ENCODE results near the gene SLC6A15. TPM values are rescaled to one million over a fixed set of nuclear protein-coding genes. Genes with fewer than 3 reads are reported as not detected.

SLC6A15 gene
- not detected for polyA plus RNA-seq

- H3K4me3 Mint-ChIP-seq = no peak within 1 kb of the TSS
- H3K9me3 Mint-ChIP-seq = peaks cover 0 to 26% (median 7%) of the 10 kb centered on the region in 6 donors
- peaks cover 5 to 7% (median 5%) of the 10 kb centered on the region in 3 donors for H3K27me3 Mint-ChIP-seq (ENCODE audit: low read depth in 3 of 3)
- no peaks in the 10 kb centered on the region for H3K4me1 Mint-ChIP-seq
- no peak for DNase-seq
- no peak within 1 kb of the TSS for H3K27ac Mint-ChIP-seq
- peaks cover 0 to 4% (median 3%) of the 10 kb centered on the region in 3 donors for H3K36me3 Mint-ChIP-seq
Measured at GRCh38 chr12:84912198-84913128, at the start of gene SLC6A15. TSS of gene SLC6A15 (minus strand) at chr12:84912799. CDS start at chr12:84892120, 20,679 bp downstream.

GRCh38 chr12:84960918-84961317 lies 48.3 kb upstream of the SLC6A15 start:
- DNase-seq = no peak
- Mint-ChIP-seq H3K27ac (no peak overlapping the region), H3K4me3 (no peak overlapping the region), H3K27me3 (ENCODE audit: low read depth in 3 of 3) (no peaks in the 10 kb centered on the region), H3K4me1 (no peaks in the 10 kb centered on the region), H3K9me3 (peaks cover 2 to 25% (median 7%) of the 10 kb centered on the region in 6 donors), H3K36me3 (no peaks in the 10 kb centered on the region)

GRCh38 chr12:84955298-84955697 lies 42.7 kb upstream of the SLC6A15 start:
- Mint-ChIP-seq H3K27ac (no peak overlapping the region), H3K4me1 (no peaks in the 10 kb centered on the region), H3K36me3 (no peaks in the 10 kb centered on the region), H3K4me3 (no peak overlapping the region), H3K27me3 (ENCODE audit: low read depth in 3 of 3) (no peaks in the 10 kb centered on the region), H3K9me3 (peaks cover 0 to 9% (median 3%) of the 10 kb centered on the region in 6 donors)
- DNase-seq = no peak

GRCh38 chr12:84954415-84954814 lies 41.8 kb upstream of the SLC6A15 start:
- no peak overlapping the region for H3K27ac Mint-ChIP-seq
- H3K4me1 Mint-ChIP-seq = no peaks in the 10 kb centered on the region
- H3K4me3 Mint-ChIP-seq = no peak overlapping the region
- H3K36me3 Mint-ChIP-seq = no peaks in the 10 kb centered on the region
- no peaks in the 10 kb centered on the region for H3K27me3 Mint-ChIP-seq (ENCODE audit: low read depth in 3 of 3)
- peaks cover 2 to 8% (median 6%) of the 10 kb centered on the region in 6 donors for H3K9me3 Mint-ChIP-seq
- no peak for DNase-seq

DNA sequence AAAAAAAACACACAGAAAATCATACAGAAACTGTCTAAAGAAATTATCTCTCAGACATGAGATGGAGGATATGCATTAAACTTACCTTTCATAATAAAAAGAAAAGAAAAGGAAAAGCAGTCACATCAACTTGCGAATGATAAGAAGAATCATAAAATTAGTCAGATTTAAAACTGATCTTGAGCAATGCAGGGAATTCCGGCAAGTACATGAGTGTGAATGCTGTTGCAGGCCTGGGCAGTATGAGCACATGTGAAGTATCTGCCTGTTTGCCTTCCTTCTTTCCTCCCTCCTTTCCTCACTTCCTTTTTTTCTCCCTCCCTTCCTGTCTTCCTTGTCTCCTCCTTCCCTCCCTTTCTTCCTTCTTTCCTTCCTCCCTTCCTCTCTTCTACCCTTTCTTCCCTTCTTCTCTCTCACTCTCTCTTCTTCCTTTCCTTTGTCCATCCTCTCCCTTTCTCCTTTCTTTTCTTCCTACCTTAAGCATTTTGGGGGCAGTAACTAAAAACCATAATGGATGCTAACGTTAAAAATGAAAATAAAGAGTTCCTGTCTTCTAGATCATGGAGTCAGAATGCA lies 38.5 kb upstream of the SLC6A15 start:
- no peaks in the 10 kb centered on the region for H3K36me3 Mint-ChIP-seq
- no peak overlapping the region for H3K27ac Mint-ChIP-seq
- H3K4me1 Mint-ChIP-seq = no peaks in the 10 kb centered on the region
- H3K4me3 Mint-ChIP-seq = no peak overlapping the region
- H3K27me3 Mint-ChIP-seq (ENCODE audit: low read depth in 3 of 3) = peaks cover 0 to 1% (median 0%) of the 10 kb centered on the region in 3 donors
- DNase-seq = no peak
- H3K9me3 Mint-ChIP-seq = peaks cover 2 to 12% (median 8%) of the 10 kb centered on the region in 6 donors

GRCh38 chr12:84946753-84947152 lies 34.2 kb upstream of the SLC6A15 start:
- Mint-ChIP-seq H3K27me3 (ENCODE audit: low read depth in 3 of 3) (peaks cover 0 to 1% (median 1%) of the 10 kb centered on the region in 3 donors), H3K27ac (no peak overlapping the region), H3K9me3 (peaks cover 1 to 14% (median 8%) of the 10 kb centered on the region in 6 donors), H3K36me3 (no peaks in the 10 kb centered on the region), H3K4me3 (no peak overlapping the region), H3K4me1 (no peaks in the 10 kb centered on the region)
- no peak for DNase-seq

- no peaks in the 10 kb centered on the region for H3K4me1 Mint-ChIP-seq
- H3K4me3 Mint-ChIP-seq = no peak overlapping the region
- H3K27me3 Mint-ChIP-seq (ENCODE audit: low read depth in 3 of 3) = peaks cover 0 to 7% (median 0%) of the 10 kb centered on the region in 3 donors
- peaks cover 0 to 3% (median 0%) of the 10 kb centered on the region in 3 donors for H3K36me3 Mint-ChIP-seq
- DNase-seq = no peak
- H3K27ac Mint-ChIP-seq = no peak overlapping the region
- H3K9me3 Mint-ChIP-seq = peaks cover 4 to 17% (median 8%) of the 10 kb centered on the region in 6 donors
Measured at GRCh38 chr12:84937415-84937814, 24.8 kb upstream of the SLC6A15 start.

GRCh38 chr12:84929501-84929900 lies 16.9 kb upstream of the SLC6A15 start:
- no peak overlapping the region for H3K4me3 Mint-ChIP-seq
- peaks cover 0 to 19% (median 8%) of the 10 kb centered on the region in 6 donors for H3K9me3 Mint-ChIP-seq
- DNase-seq = no peak
- H3K27ac Mint-ChIP-seq = no peak overlapping the region
- peaks cover 0 to 3% (median 0%) of the 10 kb centered on the region in 3 donors for H3K36me3 Mint-ChIP-seq
- peaks cover 0 to 3% (median 0%) of the 10 kb centered on the region in 3 donors for H3K27me3 Mint-ChIP-seq (ENCODE audit: low read depth in 3 of 3)
- H3K4me1 Mint-ChIP-seq = no peaks in the 10 kb centered on the region

DNA sequence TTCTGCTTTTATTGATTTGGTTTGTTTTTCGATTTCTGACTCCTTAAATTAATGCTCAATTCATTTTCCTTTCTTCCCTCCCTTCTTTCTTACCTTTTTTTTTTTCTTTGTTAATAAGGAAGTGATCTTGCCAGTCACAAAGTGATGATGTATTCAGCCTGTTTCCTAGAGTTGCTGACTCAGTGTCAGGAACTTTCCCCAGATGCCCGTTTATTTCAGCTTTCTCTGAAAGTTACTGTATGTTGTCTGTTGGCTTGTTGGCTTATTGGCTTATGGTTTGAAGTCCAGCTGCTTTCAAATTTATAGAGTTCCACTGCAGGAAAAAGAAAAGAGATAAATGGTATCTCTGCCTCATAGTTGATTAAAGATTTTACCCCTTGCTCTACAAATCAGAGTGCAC lies 12.4 kb upstream of the SLC6A15 start:
- DNase-seq = no peak
- H3K4me1 Mint-ChIP-seq = no peaks in the 10 kb centered on the region
- peaks cover 0 to 26% (median 5%) of the 10 kb centered on the region in 6 donors for H3K9me3 Mint-ChIP-seq
- no peaks in the 10 kb centered on the region for H3K36me3 Mint-ChIP-seq
- H3K27ac Mint-ChIP-seq = no peak overlapping the region
- H3K4me3 Mint-ChIP-seq = no peak overlapping the region
- peaks cover 0 to 2% (median 0%) of the 10 kb centered on the region in 3 donors for H3K27me3 Mint-ChIP-seq (ENCODE audit: low read depth in 3 of 3)

DNA sequence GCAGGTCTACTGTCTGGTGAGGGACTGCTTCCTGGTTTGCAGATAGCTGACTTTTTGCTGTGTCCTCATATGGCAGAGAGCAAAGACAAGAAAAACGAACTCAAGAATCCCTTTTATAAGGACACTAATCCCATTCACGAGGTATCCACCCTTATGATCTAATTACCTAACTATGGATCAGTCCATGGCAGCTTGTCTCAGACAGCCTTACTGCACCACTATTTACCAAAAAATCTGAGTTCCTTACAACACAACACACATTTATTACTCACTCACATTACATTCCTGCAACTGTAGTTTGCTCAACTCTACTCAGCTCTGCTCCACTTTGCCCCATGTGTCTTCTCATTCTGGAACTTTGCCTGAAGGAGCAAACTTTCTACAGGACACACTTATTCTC lies 10.1 kb upstream of the SLC6A15 start:
- peaks cover 0 to 2% (median 0%) of the 10 kb centered on the region in 3 donors for H3K27me3 Mint-ChIP-seq (ENCODE audit: low read depth in 3 of 3)
- H3K4me3 Mint-ChIP-seq = no peak overlapping the region
- H3K9me3 Mint-ChIP-seq = peaks cover 0 to 25% (median 5%) of the 10 kb centered on the region in 6 donors
- no peak overlapping the region for H3K27ac Mint-ChIP-seq
- H3K4me1 Mint-ChIP-seq = no peaks in the 10 kb centered on the region
- no peaks in the 10 kb centered on the region for H3K36me3 Mint-ChIP-seq
- DNase-seq = no peak

- Mint-ChIP-seq H3K4me3 (no peak overlapping the region), H3K9me3 (peaks cover 0 to 20% (median 4%) of the 10 kb centered on the region in 6 donors), H3K4me1 (no peaks in the 10 kb centered on the region), H3K27ac (no peak overlapping the region), H3K36me3 (no peaks in the 10 kb centered on the region), H3K27me3 (ENCODE audit: low read depth in 3 of 3) (peaks cover 0 to 2% (median 0%) of the 10 kb centered on the region in 3 donors)
- no peak for DNase-seq
Measured at GRCh38 chr12:84920331-84920730, 7.7 kb upstream of the SLC6A15 start.

GRCh38 chr12:84919271-84919670 lies 6.7 kb upstream of the SLC6A15 start:
- Mint-ChIP-seq H3K4me1 (no peaks in the 10 kb centered on the region), H3K36me3 (no peaks in the 10 kb centered on the region), H3K9me3 (peaks cover 0 to 18% (median 4%) of the 10 kb centered on the region in 6 donors), H3K4me3 (no peak overlapping the region), H3K27me3 (ENCODE audit: low read depth in 3 of 3) (peaks cover 0 to 2% (median 0%) of the 10 kb centered on the region in 3 donors), H3K27ac (no peak overlapping the region)
- no peak for DNase-seq

DNA sequence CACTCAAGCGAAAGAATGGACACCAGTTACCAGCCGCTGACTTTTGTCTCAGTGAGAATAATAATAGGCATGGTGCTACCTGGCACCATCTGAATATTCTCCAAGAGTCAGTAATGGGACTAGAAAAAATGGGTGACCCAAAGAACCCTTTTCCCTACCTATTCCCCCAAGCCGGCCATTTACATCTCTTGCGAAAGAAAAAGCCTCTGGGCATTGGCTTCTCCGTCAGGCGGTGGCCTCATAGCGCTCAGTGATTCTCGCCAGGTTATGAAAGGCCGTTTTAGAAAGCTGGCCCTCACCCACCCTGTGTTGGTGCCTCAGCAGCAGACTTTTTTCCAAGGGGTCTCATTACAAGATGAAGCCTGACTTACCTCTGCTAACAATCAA lies 523 bp upstream of the SLC6A15 start:
- H3K36me3 Mint-ChIP-seq = peaks cover 0 to 4% (median 3%) of the 10 kb centered on the region in 3 donors
- no peak overlapping the region for H3K4me3 Mint-ChIP-seq
- no peak overlapping the region for H3K27ac Mint-ChIP-seq
- peaks cover 0 to 26% (median 7%) of the 10 kb centered on the region in 6 donors for H3K9me3 Mint-ChIP-seq
- H3K27me3 Mint-ChIP-seq (ENCODE audit: low read depth in 3 of 3) = peaks cover 5 to 7% (median 5%) of the 10 kb centered on the region in 3 donors
- DNase-seq = no peak
- H3K4me1 Mint-ChIP-seq = no peaks in the 10 kb centered on the region

All from immature natural killer cell (primary cell).